Endothelial cell of umbilical vein (primary cell): ENCODE data around the gene FAXDC2. TPM values are rescaled to one million over a fixed set of nuclear protein-coding genes. Genes with fewer than 3 reads are reported as not detected.

Experiments used
- BruUV-seq: library from RNA; stranded (reverse); fragments of 400-500 nt; replicated peaks from 2 replicates; lab custom pipeline; 2021; lab: Mats Ljungman, UMichigan
- CTCF ChIA-PET: fragments of 300-600, 350-600 bp; sonication (Branson Sonifier 250); formaldehyde crosslinking; loops from one replicate; lab custom pipeline; 2021; ENCODE audit warnings: antibody characterized with exemption, inconsistent platforms; lab: Charles Lee
- POLR2A ChIA-PET: fragments of 300-600, 350-600 bp; sonication (Branson Sonifier 250); formaldehyde crosslinking; loops from one replicate; lab custom pipeline; 2021; ENCODE audit warnings: antibody characterized with exemption, inconsistent platforms; lab: Charles Lee
- DNase-seq: peaks from one replicate; pipeline ENCODE4 v3.0.0-alpha.2; 2011; ENCODE audit warnings: low read depth, low spot score
- FAIRE-seq: peaks from 2 replicates; lab custom pipeline; 2011; peaks lifted over from hg19 to GRCh38; lab: Jason Lieb, UNC
- H2AFZ ChIP-seq: 2 replicates; pipeline ENCODE4 v1.6.0; 2012; ENCODE audit warnings: low read depth, low read length, control low read depth, inconsistent platforms
- H3K27ac ChIP-seq: 2 replicates; pipeline ENCODE4 v1.5.1; 2011; ENCODE audit warnings: low read depth, mild to moderate bottlenecking, control low read depth, low read length, moderate library complexity; ENCODE audit not compliant: insufficient read depth
- H3K27me3 ChIP-seq, 2 experiments: 2 replicates each; pipeline versions ENCODE4 v1.6.0 to v1.6.1; 2011; ENCODE audit warnings: low read length in 2 of 2, mixed read lengths in 1 of 2; ENCODE audit not compliant: control insufficient read depth in 2 of 2, insufficient read depth in 2 of 2
- H3K36me3 ChIP-seq, 2 experiments: 2 replicates in 1 of 2; 3 replicates in 1 of 2; pipeline ENCODE4 v1.5.1; 2011; ENCODE audit warnings: low read length in 2 of 2, mild to moderate bottlenecking in 1 of 2, moderate library complexity in 1 of 2; ENCODE audit not compliant: control insufficient read depth in 2 of 2, insufficient read depth in 2 of 2; ENCODE audit errors: extremely low read depth in 1 of 2
- H3K4me1 ChIP-seq: 3 replicates; pipeline ENCODE4 v1.5.1; 2011; ENCODE audit warnings: mild to moderate bottlenecking, low read length; ENCODE audit not compliant: control insufficient read depth, insufficient read depth; ENCODE audit errors: extremely low read depth
- H3K4me2 ChIP-seq: 2 replicates; pipeline ENCODE4 v1.6.1; 2011; ENCODE audit warnings: low read length, control low read depth, mixed read lengths; ENCODE audit not compliant: insufficient read depth
- H3K4me3 ChIP-seq, 3 experiments: fragments of 200-600 bp in 1 of 3; sonication (generic), shearing (Covaris generic) in 1 of 3; replicated peaks in 1 of 3; 2 replicates each; pipeline ENCODE4 v1.5.1; 2011 to 2016; ENCODE audit warnings: control low read depth in 3 of 3, low read length in 3 of 3, mild to moderate bottlenecking in 2 of 3, inconsistent platforms in 1 of 3, low read depth in 1 of 3, moderate library complexity in 1 of 3; ENCODE audit not compliant: insufficient read depth in 1 of 3
- H3K79me2 ChIP-seq: 2 replicates; pipeline ENCODE4 v1.6.0; 2012; ENCODE audit warnings: low read length, inconsistent platforms; ENCODE audit not compliant: control insufficient read depth, insufficient read depth
- H3K9ac ChIP-seq: replicated peaks from 2 replicates; pipeline ENCODE3; 2011; ENCODE audit warnings: low read length, control low read depth; ENCODE audit not compliant: insufficient read depth; ENCODE audit errors: extremely low read depth
- H3K9me1 ChIP-seq: replicated peaks from 3 replicates; pipeline ENCODE4 v1.6.0; 2011; ENCODE audit warnings: mild to moderate bottlenecking, low read length; ENCODE audit not compliant: control insufficient read depth, insufficient read depth; ENCODE audit errors: extremely low read depth
- H3K9me3 ChIP-seq: replicated peaks from 2 replicates; pipeline ENCODE4 v1.5.1; 2012; ENCODE audit warnings: low read length, inconsistent platforms; ENCODE audit not compliant: control insufficient read depth, insufficient read depth
- H4K20me1 ChIP-seq: replicated peaks from 2 replicates; pipeline ENCODE3; 2011; ENCODE audit warnings: mild to moderate bottlenecking, low read length; ENCODE audit not compliant: control insufficient read depth, insufficient read depth; ENCODE audit errors: extremely low read depth
- CTCF ChIP-seq, 2 donors: IDR thresholded peaks; 1 replicate in 1 of 2; 2 replicates in 1 of 2; pipeline ENCODE4 v1.5.1; 2011; ENCODE audit warnings: low read length in 2 of 2, mild to moderate bottlenecking in 2 of 2, moderate library complexity in 2 of 2, control low read depth in 1 of 2, inconsistent platforms in 1 of 2, low read depth in 1 of 2; ENCODE audit not compliant: insufficient read depth in 1 of 2; ENCODE audit errors: extremely low read depth in 1 of 2
- EZH2 ChIP-seq: IDR thresholded peaks from 2 replicates; pipeline ENCODE4 v1.6.1; 2012; ENCODE audit warnings: borderline replicate concordance, low read depth, mild to moderate bottlenecking, moderate library complexity, low read length, inconsistent platforms; ENCODE audit not compliant: severe bottlenecking
- FOS ChIP-seq: IDR thresholded peaks from 2 replicates; pipeline ENCODE4 v1.6.1; 2011; ENCODE audit warnings: mild to moderate bottlenecking, low read length, moderate library complexity, borderline replicate concordance; ENCODE audit not compliant: insufficient read depth
- GATA2 ChIP-seq: IDR thresholded peaks from 2 replicates; pipeline ENCODE4 v1.7.0; 2011; ENCODE audit warnings: low read depth, mild to moderate bottlenecking, moderate library complexity, mixed read lengths, low read length; ENCODE audit not compliant: insufficient read length, insufficient read depth
- JUN ChIP-seq: IDR thresholded peaks from 2 replicates; pipeline ENCODE4 v1.6.1; 2011; ENCODE audit warnings: borderline replicate concordance, low read depth; ENCODE audit not compliant: insufficient read length, insufficient read depth
- MAX ChIP-seq: IDR thresholded peaks from 2 replicates; pipeline ENCODE4 v1.6.1; 2011; ENCODE audit not compliant: insufficient read depth, insufficient read length
- MYC ChIP-seq: IDR thresholded peaks from one replicate; pipeline ENCODE4 v1.6.1; 2011; ENCODE audit warnings: mild to moderate bottlenecking, low read depth, low read length
- POLR2A ChIP-seq: IDR thresholded peaks from 2 replicates; pipeline ENCODE4 v1.6.1; 2012; ENCODE audit warnings: low read depth, mild to moderate bottlenecking, control low read depth, low read length
- POLR2AphosphoS5 ChIP-seq: IDR thresholded peaks from 2 replicates; pipeline ENCODE4 v1.6.1; 2012; ENCODE audit warnings: low read depth, mild to moderate bottlenecking, control low read depth, low read length, moderate library complexity; ENCODE audit not compliant: insufficient read depth
- dilution Hi-C: fragments of 300-500 bp; cut with MboI; formaldehyde crosslinking; loops from one replicate; pipeline ENCODE4 v1.15.0; 2019; ENCODE audit warnings: low sequenced_read_pairs; ENCODE audit not compliant: extremely low pct_ligation_motif_present
- intact Hi-C: fragments of 100-400 bp; cut with micrococcal nuclease; formaldehyde crosslinking; loops from one replicate; pipeline ENCODE4 v1.10.0; 2022
- polyA plus RNA-seq, 4 experiments: library from polyadenylated mRNA; depleted of rRNA in 3 of 4; stranded (reverse) in 3 of 4; unstranded in 1 of 4; fragments of >200 nt; gene quantifications; 2 replicates each; pipeline versions ENCODE4 v1.2.1 to v1.2.3, GENCODE V29; 2011 to 2012; ENCODE audit warnings: missing spikeins in 1 of 4
- total RNA-seq: library from RNA; stranded (reverse); gene quantifications from 2 replicates; pipeline ENCODE4 v1.2.3, GENCODE V29; 2021

FAXDC2 gene
- total and polyA plus RNA-seq, 2 donors (not counting 3 experiments of a cell fraction or from before 2014, with no cell fraction given) = 8.3 to 12.0 TPM

- H3K9ac ChIP-seq = no peak overlapping the region
- H3K4me2 ChIP-seq = peak overlapping the region; percentile 90
- DNase-seq (no peak), FAIRE-seq (no peak)
- dilution Hi-C loops = no loop called here
- H3K9me1 ChIP-seq = no peaks in the 10 kb centered on the region
- H3K4me1 ChIP-seq = peaks cover 27% of the 10 kb centered on the region
- H3K27ac ChIP-seq = no peak overlapping the region
- no peak overlapping the region for H2AFZ ChIP-seq
- peaks cover 3% of the 10 kb centered on the region for H4K20me1 ChIP-seq
- BruUV-seq = no TSS peak
- POLR2A ChIA-PET = no interaction called here
- no peaks in the 10 kb centered on the region for H3K27me3 ChIP-seq
- TF ChIP-seq MYC (no peak), POLR2AphosphoS5 (no peak), EZH2 (no peak), GATA2 (no peak), CTCF (IDR thresholded peaks at IDR 0.05; ENCODE audit: extremely low read depth in 1 of 2, insufficient read depth in 1 of 2, low read depth in 1 of 2, low read length in 2 of 2) (no peak), FOS (no peak), POLR2A (no peak), MAX (no peak), JUN (no peak)
- CTCF ChIA-PET = interaction anchor here (0.9 to 1.6 kb wide), 2 partner anchors 8 to 210 kb away, joined by 3 to 7 read pairs; no protein-coding TSS in a partner anchor
- H3K9me3 ChIP-seq = no peaks in the 10 kb centered on the region
- intact Hi-C loops = no loop called here
- peaks cover 9% of the 10 kb centered on the region in 2 experiments for H3K36me3 ChIP-seq
- H3K79me2 ChIP-seq = peaks cover 65% of the 10 kb centered on the region
- H3K4me3 ChIP-seq = peak overlapping the region in 1 of 3 experiments; percentile 100
Observed at GRCh38 chr5:154860765-154861164, 10.4 kb upstream of the FAXDC2 start.
